ENCODE measurements around the gene SLC2A8.
A peak's percentile ranks its signal among the peaks of the same experiment; 100 is the strongest.

SLC2A8 gene

GRCh38 chr9:127451858-127452656 is 55.1 kb downstream of the SLC2A8 start:
- DNase-seq (ENCODE audit: low read depth) = peak; percentile 53
- no peak for TF ChIP-seq CTCF (conservative IDR thresholded peaks at IDR 0.05; ENCODE audit: control insufficient read depth, insufficient read depth, low read depth, low read length)
- peak overlapping the region; percentile 98 for H3K4me3 ChIP-seq (ENCODE audit: control insufficient read depth, low read depth, low read length)

GRCh38 chr9:127452691-127453090 is 55.7 kb downstream of the SLC2A8 start:
- no peak for DNase-seq (ENCODE audit: low read depth)
- TF ChIP-seq CTCF (conservative IDR thresholded peaks at IDR 0.05; ENCODE audit: control insufficient read depth, insufficient read depth, low read depth, low read length) = no peak
- no peak overlapping the region for H3K4me3 ChIP-seq (ENCODE audit: control insufficient read depth, low read depth, low read length)

- peak; percentile 14 for TF ChIP-seq CTCF (conservative IDR thresholded peaks at IDR 0.05; ENCODE audit: control insufficient read depth, insufficient read depth, low read depth, low read length)
- DNase-seq (ENCODE audit: low read depth) = no peak
- H3K4me3 ChIP-seq (ENCODE audit: control insufficient read depth, low read depth, low read length) = no peak overlapping the region
Observed at GRCh38 chr9:127455324-127455992, 58.5 kb downstream of the SLC2A8 start.

- no peak for DNase-seq (ENCODE audit: low read depth)
- TF ChIP-seq CTCF (conservative IDR thresholded peaks at IDR 0.05; ENCODE audit: control insufficient read depth, insufficient read depth, low read depth, low read length) = no peak
- H3K4me3 ChIP-seq (ENCODE audit: control insufficient read depth, low read depth, low read length) = no peak overlapping the region
Observed at GRCh38 chr9:127457191-127457878, 60.4 kb downstream of the SLC2A8 start.
